CD4-positive, CD25-positive, alpha-beta regulatory T cell (primary cell): ENCODE results near the gene TMEM120A. TPM values are rescaled to one million over a fixed set of nuclear protein-coding genes. Genes with fewer than 3 reads are reported as not detected.
A peak's percentile ranks its signal among the peaks of the same experiment; 100 is the strongest.
"Not testable (repeated sequence)": the region's sequence is repeated elsewhere in the genome, so short reads cannot be mapped to it uniquely, and the experiment has no call there.

Experiments used
- ATAC-seq, 2 donors: fragments of 150-1000 bp; cut with Tn5 transposase; one replicate each; pipeline ENCODE4 v1.10.0; 2021; ENCODE audit warnings: low read depth in 2 of 2, moderate number of reproducible peaks in 2 of 2, moderate library complexity in 1 of 2
- DNase-seq, 3 donors: peaks; one replicate each; pipeline versions ENCODE4 v3.0.0 to v3.0.0-alpha.2; 2012 to 2022; ENCODE audit warnings: mixed read lengths in 1 of 3
- H3K27ac ChIP-seq: one replicate; pipeline ENCODE4 v1.7.0; 2013; ENCODE audit warnings: mild to moderate bottlenecking, low read length; ENCODE audit not compliant: insufficient read depth, poor library complexity, severe bottlenecking
- H3K27me3 ChIP-seq: one replicate; pipeline ENCODE4 v1.7.0; 2013; ENCODE audit warnings: low read length; ENCODE audit not compliant: control insufficient read depth, insufficient read depth
- H3K36me3 ChIP-seq: one replicate; pipeline ENCODE4 v1.7.0; 2013; ENCODE audit warnings: mild to moderate bottlenecking, low read length, moderate library complexity; ENCODE audit not compliant: control insufficient read depth, insufficient read depth
- H3K4me1 ChIP-seq: 2 replicates; pipeline ENCODE4 v1.7.0; 2013; ENCODE audit warnings: mild to moderate bottlenecking, low read length; ENCODE audit not compliant: insufficient read depth, control insufficient read depth, poor library complexity, severe bottlenecking
- H3K4me3 ChIP-seq: one replicate; pipeline ENCODE4 v1.7.0; 2013; ENCODE audit warnings: low read depth, mild to moderate bottlenecking, low read length, moderate library complexity
- H3K9me3 ChIP-seq, 2 experiments: 1 replicate in 1 of 2; 2 replicates in 1 of 2; pipeline ENCODE4 v1.7.0; 2013; ENCODE audit warnings: low read length in 2 of 2, mild to moderate bottlenecking in 1 of 2, moderate library complexity in 1 of 2; ENCODE audit not compliant: control insufficient read depth in 2 of 2
- H3K27ac Mint-ChIP-seq, 3 donors: one replicate each; pipeline ENCODE4 v1.8.0; 2020 to 2022; ENCODE audit warnings: mild to moderate bottlenecking in 3 of 3, mixed read lengths in 3 of 3, moderate library complexity in 2 of 3
- H3K27me3 Mint-ChIP-seq: one replicate; pipeline ENCODE4 v1.8.0; 2022; ENCODE audit warnings: mild to moderate bottlenecking, mixed read lengths
- H3K36me3 Mint-ChIP-seq: one replicate; pipeline ENCODE4 v1.8.0; 2020; ENCODE audit warnings: mixed read lengths
- H3K4me1 Mint-ChIP-seq, 4 donors: one replicate each; pipeline ENCODE4 v1.8.0; 2020 to 2022; ENCODE audit warnings: mixed read lengths in 4 of 4, mild to moderate bottlenecking in 1 of 4
- H3K4me3 Mint-ChIP-seq, 4 donors: one replicate each; pipeline ENCODE4 v1.8.0; 2020 to 2022; ENCODE audit warnings: mild to moderate bottlenecking in 4 of 4, mixed read lengths in 4 of 4, moderate library complexity in 3 of 4
- H3K9me3 Mint-ChIP-seq, 7 donors: one replicate each; pipeline ENCODE4 v1.8.0; 2020 to 2022; ENCODE audit warnings: mixed read lengths in 7 of 7, mild to moderate bottlenecking in 3 of 7, moderate library complexity in 2 of 7
- polyA plus RNA-seq, 4 donors: library from polyadenylated mRNA; unstranded; fragments of 300-500 nt; fragmentation: Illumina TruSeq; gene quantifications; one replicate each; pipeline ENCODE4 v1.2.3, GENCODE V29; 2021
- total RNA-seq: library from RNA; stranded (reverse); gene quantifications from one replicate; pipeline ENCODE4 v1.2.3, GENCODE V29; 2022

TMEM120A gene
- total RNA-seq (51.5 TPM), polyA plus RNA-seq (10 to 100 TPM; 41.9 to 66.5 (median 62.1) TPM)

- Mint-ChIP-seq H3K4me1 (peaks cover 16 to 71% (median 34%) of the 10 kb centered on the region in 4 donors), H3K36me3 (peaks cover 7% of the 10 kb centered on the region), H3K4me3 (peak within 1 kb of the TSS; percentile 73 to 87 (median 86)), H3K9me3 (peaks cover 0 to 1% (median 0%) of the 10 kb centered on the region in 7 donors), H3K27me3 (peaks cover 4% of the 10 kb centered on the region), H3K27ac (peak within 1 kb of the TSS; percentile 83 to 86 (median 83))
- H3K27me3 ChIP-seq = no peaks in the 10 kb centered on the region
- H3K4me3 ChIP-seq = peak within 1 kb of the TSS; percentile 70
- no peaks in the 10 kb centered on the region for H3K9me3 ChIP-seq
- peaks cover 26% of the 10 kb centered on the region for H3K4me1 ChIP-seq
- DNase-seq (peak; percentile 92 to 95 (median 93)), ATAC-seq (peak; percentile 98 to 99)
- no peaks in the 10 kb centered on the region for H3K36me3 ChIP-seq
- H3K27ac ChIP-seq = peak within 1 kb of the TSS; percentile 68
These were observed at the start of gene TMEM120A for GRCh38 chr7:75994388-75995051. Gene TMEM120A, minus strand, starts transcription at chr7:75994595. Its CDS starts 25 bp downstream, at chr7:75994570.

- peaks cover 0 to 29% (median 9%) of the 10 kb centered on the region in 4 donors for H3K4me1 Mint-ChIP-seq
- no peaks in the 10 kb centered on the region for H3K27me3 Mint-ChIP-seq
- Histone ChIP-seq H3K27me3 (no peaks in the 10 kb centered on the region), H3K4me1 (no peaks in the 10 kb centered on the region), H3K4me3 (no peak overlapping the region), H3K9me3 (no peaks in the 10 kb centered on the region), H3K36me3 (no peaks in the 10 kb centered on the region), H3K27ac (no peak overlapping the region)
- no peak for DNase-seq
- H3K27ac Mint-ChIP-seq = peak overlapping the region in 1 of 3 donors; percentile 78
- no peaks in the 10 kb centered on the region for H3K9me3 Mint-ChIP-seq
- peaks cover 12% of the 10 kb centered on the region for H3K36me3 Mint-ChIP-seq
- no peak overlapping the region for H3K4me3 Mint-ChIP-seq
- no peak for ATAC-seq
These were observed 45.7 kb upstream of the TMEM120A start for GRCh38 chr7:76040126-76040525.

DNA sequence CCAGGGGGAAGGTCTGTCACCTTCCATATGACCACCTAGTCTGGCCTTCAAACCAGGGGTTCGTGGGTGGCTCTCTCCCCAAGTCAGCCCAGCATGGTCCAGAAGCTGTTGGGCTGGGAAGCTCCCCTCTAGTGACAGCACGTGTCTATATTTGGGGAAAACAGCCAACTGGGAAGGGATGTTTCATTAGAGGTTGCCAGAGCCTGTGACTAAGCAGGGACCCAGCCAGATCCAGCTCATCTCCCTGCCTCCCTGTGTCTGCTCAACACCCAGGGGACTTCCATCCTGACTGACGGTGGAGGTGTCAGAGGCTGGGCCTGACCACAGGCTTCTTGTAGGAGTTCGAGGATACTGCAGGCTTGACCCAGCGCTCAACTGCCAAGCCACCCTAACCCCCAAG lies 42.9 kb upstream of the TMEM120A start:
- DNase-seq (no peak), ATAC-seq (no peak)
- Mint-ChIP-seq H3K36me3 (peaks cover 13% of the 10 kb centered on the region), H3K27me3 (no peaks in the 10 kb centered on the region), H3K4me1 (peaks cover 0 to 27% (median 16%) of the 10 kb centered on the region in 4 donors), H3K9me3 (no peaks in the 10 kb centered on the region), H3K27ac (no peak overlapping the region), H3K4me3 (no peak overlapping the region)
- Histone ChIP-seq H3K4me1 (no peaks in the 10 kb centered on the region), H3K4me3 (no peak overlapping the region), H3K9me3 (no peaks in the 10 kb centered on the region), H3K36me3 (no peaks in the 10 kb centered on the region), H3K27ac (no peak overlapping the region), H3K27me3 (no peaks in the 10 kb centered on the region)

DNA sequence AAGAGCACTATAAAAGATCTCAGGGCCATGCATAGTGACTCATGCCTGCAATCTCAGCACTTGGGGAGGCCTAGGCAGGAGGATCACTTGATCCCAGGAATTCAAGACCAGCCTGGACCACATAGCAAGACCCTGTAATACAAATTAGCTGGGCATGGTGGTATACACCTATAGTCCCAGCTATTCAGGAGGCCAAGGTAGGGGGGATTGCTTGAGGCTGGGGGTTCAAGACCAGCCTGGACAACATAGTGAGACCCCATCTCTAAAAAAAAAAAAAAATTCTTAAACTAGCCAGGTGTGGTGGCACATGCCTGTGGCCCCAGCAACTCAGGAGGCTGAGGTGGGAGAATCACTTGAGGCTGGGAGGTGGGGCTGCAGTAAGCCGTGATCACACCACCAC lies 37.6 kb upstream of the TMEM120A start:
- Histone ChIP-seq H3K9me3 (no peaks in the 10 kb centered on the region), H3K27ac (no peak overlapping the region), H3K4me1 (no peaks in the 10 kb centered on the region), H3K4me3 (no peak overlapping the region), H3K27me3 (no peaks in the 10 kb centered on the region), H3K36me3 (peaks cover 7% of the 10 kb centered on the region)
- H3K4me1 Mint-ChIP-seq = peaks cover 0 to 17% (median 14%) of the 10 kb centered on the region in 4 donors
- ATAC-seq (no peak), DNase-seq (no peak)
- no peak overlapping the region for H3K4me3 Mint-ChIP-seq
- no peak overlapping the region for H3K27ac Mint-ChIP-seq
- no peaks in the 10 kb centered on the region for H3K27me3 Mint-ChIP-seq
- no peaks in the 10 kb centered on the region for H3K9me3 Mint-ChIP-seq
- H3K36me3 Mint-ChIP-seq = peaks cover 20% of the 10 kb centered on the region

GRCh38 chr7:76029682-76030081 lies 35.3 kb upstream of the TMEM120A start:
- not testable (repeated sequence) for H3K27ac ChIP-seq, H3K9me3 ChIP-seq, H3K27me3 Mint-ChIP-seq, H3K36me3 ChIP-seq, DNase-seq, H3K27ac Mint-ChIP-seq, H3K4me3 Mint-ChIP-seq, ATAC-seq, H3K4me1 ChIP-seq, H3K9me3 Mint-ChIP-seq, H3K4me3 ChIP-seq, H3K27me3 ChIP-seq
- Mint-ChIP-seq H3K4me1 (peaks cover 0 to 13% (median 11%) of the 10 kb centered on the region in 4 donors), H3K36me3 (peaks cover 27% of the 10 kb centered on the region)

GRCh38 chr7:76023002-76023401 lies 28.6 kb upstream of the TMEM120A start:
- no peak for ATAC-seq
- Mint-ChIP-seq H3K27ac (no peak overlapping the region), H3K4me1 (peaks cover 0 to 18% (median 10%) of the 10 kb centered on the region in 4 donors), H3K36me3 (peaks cover 32% of the 10 kb centered on the region), H3K27me3 (no peaks in the 10 kb centered on the region), H3K9me3 (no peaks in the 10 kb centered on the region), H3K4me3 (peak overlapping the region in 1 of 4 donors; percentile 43)
- no peaks in the 10 kb centered on the region for H3K27me3 ChIP-seq
- no peak for DNase-seq
- H3K27ac ChIP-seq = no peak overlapping the region
- no peak overlapping the region for H3K4me3 ChIP-seq
- peaks cover 26% of the 10 kb centered on the region for H3K36me3 ChIP-seq
- no peaks in the 10 kb centered on the region for H3K9me3 ChIP-seq
- H3K4me1 ChIP-seq = peaks cover 8% of the 10 kb centered on the region

DNA sequence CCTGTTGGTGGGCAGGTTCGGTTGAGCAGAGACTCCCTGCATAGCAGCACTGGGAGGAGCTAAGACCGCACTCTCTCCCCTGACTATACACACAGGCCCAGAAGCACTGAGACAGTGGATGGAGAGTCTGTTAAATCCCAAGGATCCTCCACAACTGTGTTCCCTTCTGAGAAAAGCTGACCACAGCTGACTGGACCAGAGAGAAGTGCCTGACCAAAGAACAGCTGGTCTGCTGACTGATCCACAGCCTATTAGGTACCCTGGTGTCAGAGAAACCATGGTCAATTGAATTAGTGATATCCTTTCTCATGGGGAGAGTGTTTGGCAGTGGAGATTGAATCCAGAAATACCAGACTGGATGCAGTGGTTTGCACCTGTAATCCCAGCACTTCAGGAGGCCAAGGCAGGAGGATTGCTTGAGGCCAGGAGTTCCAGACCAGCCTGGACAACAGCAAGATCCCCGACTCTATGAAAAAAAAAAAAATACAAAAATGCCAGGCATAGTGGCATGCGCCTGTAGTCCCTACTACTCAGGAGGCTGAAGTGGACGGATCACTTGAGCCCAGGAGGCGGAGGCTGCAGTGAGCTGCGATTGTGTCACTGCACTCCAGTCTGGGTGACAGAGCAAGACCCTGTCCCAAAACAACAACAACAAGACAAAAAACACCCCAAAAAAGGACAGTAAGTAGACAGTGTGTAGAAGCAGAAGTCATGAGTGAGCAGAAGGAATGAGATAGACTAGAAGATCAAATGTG lies 27.8 kb upstream of the TMEM120A start:
- no peaks in the 10 kb centered on the region for H3K9me3 Mint-ChIP-seq
- H3K36me3 Mint-ChIP-seq = peaks cover 32% of the 10 kb centered on the region
- H3K36me3 ChIP-seq = peaks cover 27% of the 10 kb centered on the region
- H3K27me3 Mint-ChIP-seq = no peaks in the 10 kb centered on the region
- no peak overlapping the region for H3K4me3 ChIP-seq
- H3K4me1 ChIP-seq = peaks cover 8% of the 10 kb centered on the region
- H3K27me3 ChIP-seq = no peaks in the 10 kb centered on the region
- H3K4me1 Mint-ChIP-seq = peaks cover 0 to 19% (median 10%) of the 10 kb centered on the region in 4 donors
- H3K27ac Mint-ChIP-seq = peak overlapping the region in 1 of 3 donors; percentile 85
- H3K9me3 ChIP-seq = no peaks in the 10 kb centered on the region
- no peak overlapping the region for H3K4me3 Mint-ChIP-seq
- no peak for ATAC-seq
- no peak for DNase-seq
- no peak overlapping the region for H3K27ac ChIP-seq
